T1000 (cell line): Measurements from ENCODE around the gene MYO18B.

Experiments
- DNase-seq: peaks from one replicate; lab custom pipeline; 2025; ENCODE audit warnings: mixed read lengths; lab: John Stamatoyannopoulos, UW

Gene MYO18B

GRCh38 chr22:25749420-25750169, 7.6 kb downstream of the MYO18B start:
- no peak for DNase-seq

DNA sequence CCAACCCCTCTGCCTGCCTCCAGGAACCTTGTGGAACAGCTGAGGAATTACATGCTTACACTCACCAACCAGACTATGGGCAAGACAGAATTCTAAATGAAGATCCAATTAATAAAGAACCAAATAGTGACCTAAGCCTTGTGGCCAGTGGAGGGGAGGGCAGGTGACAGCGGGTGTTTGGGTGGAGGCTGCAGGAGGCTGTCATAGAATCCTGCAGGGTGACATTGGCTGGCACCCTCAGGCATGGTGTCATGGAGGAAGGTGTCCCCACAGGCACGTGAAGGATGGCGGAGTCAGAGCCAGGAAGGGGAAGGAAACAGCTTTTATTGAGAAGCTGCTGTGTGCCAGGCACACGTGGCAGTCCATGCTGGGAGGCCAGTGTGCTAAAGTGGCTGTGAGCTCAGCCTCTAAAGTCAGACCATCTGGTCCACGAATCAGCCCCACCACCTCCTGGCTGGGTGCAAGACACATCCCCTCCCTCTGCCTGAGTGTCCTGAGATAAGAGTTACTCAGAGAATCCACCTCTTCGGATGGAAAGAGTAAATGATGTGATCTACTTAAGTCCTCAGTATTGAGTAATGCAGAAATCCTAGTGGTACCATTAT, 8.7 kb downstream of the MYO18B start:
- DNase-seq, result no peak

- DNase-seq, result no peak
Observed at GRCh38 chr22:25751174-25751581, 9.2 kb downstream of the MYO18B start.

- no peak for DNase-seq
Observed at GRCh38 chr22:25752615-25753214, 10.7 kb downstream of the MYO18B start.

DNA sequence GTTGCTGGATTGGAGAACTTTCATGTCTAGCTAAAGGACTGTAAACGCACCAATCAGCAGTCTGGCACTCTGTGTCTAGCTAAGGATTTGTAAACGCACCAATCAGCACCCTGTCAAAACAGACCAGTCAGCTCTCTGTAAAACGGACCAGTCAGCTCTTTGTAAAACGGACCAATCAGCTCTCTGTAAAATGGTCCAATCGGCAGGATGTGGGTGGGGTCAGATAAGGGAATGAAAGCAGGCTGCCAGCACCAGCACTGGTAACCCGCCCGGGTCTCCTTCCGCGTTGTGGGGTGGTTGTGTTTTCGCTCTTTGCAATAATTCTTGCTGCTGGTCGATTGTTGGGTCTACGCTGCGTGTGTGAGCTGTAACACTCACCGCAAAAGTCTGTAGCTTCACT, 11.3 kb downstream of the MYO18B start:
- no peak for DNase-seq

DNA sequence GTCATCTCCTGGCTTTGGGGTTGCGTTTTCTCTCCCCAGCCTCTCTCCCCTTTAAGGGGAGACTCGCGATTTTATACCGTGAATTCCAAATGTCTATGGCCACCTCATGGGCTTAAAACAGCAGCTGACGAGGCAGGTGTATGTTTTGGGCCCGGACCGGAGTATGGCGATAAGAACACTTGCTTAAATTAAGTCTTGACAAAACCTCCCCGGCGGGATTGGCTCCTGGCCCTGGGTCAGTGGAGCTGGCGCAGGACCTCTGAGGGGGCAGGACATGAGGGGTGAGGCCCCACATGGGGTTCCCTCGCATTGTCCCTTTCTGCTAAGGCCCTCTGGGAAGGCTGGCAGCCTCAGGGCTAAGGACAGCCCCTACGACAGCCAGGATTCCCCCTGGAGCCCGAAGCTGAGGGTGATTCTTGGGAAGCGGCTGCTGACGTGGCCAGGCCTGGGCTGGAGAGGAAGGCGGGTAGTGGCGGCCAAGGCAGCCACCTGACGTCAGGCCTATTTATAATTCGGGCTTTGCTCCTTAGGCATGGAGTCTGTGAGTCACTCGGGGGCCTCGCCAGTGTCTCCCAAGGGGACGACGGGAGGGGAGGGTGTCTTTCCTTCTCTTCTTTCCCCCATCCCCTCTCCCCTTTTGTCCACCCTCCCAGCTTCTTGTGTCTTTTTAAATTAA, 12.7 kb downstream of the MYO18B start:
- DNase-seq, result peak; percentile 54

DNA sequence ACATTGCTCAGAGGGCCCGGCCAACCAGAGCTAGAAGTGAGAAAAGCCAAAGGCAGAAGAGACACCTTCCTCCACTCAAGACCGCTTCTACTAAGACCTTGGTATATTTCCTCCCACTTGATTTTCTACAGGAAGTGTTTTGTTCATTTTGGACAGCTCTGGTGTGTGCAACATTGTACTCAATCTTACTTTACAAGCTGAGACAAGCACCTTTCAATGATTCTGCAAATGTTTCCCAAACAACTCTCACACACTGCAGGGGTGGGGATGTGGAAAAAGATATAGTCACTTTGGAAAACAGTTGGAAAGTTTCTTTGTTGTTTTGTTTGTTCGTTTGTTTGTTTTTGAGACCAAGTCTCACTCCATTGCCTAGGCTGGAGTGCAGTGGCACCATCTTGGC, 15.7 kb downstream of the MYO18B start:
- no peak for DNase-seq

- DNase-seq, result no peak
Observed at GRCh38 chr22:25758316-25758715, 16.3 kb downstream of the MYO18B start.

DNA sequence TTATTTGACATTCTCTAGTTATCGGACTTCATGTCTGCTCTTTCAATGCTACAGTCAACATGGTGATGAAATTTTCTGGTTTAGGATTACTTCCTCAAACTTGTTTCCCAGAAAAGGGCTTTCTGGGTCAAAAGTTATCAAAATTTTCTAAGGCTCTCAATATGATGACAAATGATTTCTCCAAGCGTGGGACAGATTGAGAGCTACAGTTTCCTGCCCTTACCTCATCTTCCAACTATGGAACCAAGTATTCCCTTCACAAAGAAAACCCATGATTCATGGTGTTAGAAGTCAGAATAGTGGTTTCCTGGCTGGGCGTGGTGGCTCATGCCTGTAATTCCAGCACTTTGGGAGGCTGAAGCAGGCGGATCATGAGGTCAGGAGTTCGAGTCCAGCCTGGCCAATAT, 17.8 kb downstream of the MYO18B start:
- no peak for DNase-seq

DNA sequence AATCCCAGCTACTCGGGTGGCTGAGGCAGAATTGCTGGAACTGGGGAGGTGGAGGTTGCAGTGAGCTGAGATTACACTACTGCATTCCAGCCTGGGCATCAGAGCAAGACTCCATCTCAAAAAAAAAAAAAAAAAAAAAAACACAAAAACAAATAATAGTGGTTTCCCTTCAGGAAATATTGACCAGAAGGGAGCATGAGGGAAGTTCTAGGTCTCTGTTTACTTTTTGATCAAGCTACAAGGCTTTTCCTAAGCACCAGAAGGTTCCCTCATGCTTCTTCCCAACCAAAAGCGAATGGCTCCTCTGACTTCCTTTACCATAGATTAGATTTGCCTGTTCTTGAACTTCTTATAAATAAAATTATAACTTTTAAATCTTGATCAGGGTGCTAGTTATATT, 18.3 kb downstream of the MYO18B start:
- no peak for DNase-seq

DNA sequence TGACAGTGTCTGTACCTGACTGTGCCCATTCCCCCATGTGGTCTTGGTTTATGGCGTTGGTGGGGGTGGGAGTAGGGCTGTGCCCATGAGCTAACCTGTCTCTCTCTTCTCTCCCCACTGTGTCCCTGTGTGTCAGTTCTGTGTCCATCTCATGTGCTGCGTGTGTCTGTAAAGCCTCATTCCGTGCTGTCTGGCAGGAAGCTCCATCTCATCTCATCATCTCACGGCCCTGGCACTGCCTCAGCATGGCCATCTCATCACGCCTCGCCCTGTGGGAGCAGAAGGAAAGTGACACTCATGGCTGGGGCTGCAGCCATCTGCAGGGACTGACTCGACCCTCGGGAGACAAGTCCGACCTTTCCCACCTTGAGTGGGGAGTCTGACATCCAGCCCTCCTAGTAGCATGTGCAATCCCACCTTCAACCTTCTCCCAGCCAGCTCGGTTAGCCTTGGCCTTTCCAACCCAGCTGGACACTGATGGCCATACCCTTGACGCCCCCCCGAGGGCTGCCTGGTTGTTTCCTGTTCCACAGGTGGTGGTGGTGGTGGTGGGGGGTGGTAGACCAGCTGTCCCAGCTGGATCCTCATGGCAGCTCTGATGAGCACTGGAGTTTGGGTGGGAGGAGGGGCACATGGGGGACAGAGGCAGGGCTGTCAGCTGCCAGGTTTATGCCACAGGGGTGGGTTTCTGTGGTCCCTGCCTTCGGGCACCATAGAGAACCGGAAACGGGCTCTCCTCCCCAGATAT, 19.0 kb downstream of the MYO18B start:
- no peak for DNase-seq

- DNase-seq, result no peak
Observed at GRCh38 chr22:25762147-25762546, 20.2 kb downstream of the MYO18B start.

DNA sequence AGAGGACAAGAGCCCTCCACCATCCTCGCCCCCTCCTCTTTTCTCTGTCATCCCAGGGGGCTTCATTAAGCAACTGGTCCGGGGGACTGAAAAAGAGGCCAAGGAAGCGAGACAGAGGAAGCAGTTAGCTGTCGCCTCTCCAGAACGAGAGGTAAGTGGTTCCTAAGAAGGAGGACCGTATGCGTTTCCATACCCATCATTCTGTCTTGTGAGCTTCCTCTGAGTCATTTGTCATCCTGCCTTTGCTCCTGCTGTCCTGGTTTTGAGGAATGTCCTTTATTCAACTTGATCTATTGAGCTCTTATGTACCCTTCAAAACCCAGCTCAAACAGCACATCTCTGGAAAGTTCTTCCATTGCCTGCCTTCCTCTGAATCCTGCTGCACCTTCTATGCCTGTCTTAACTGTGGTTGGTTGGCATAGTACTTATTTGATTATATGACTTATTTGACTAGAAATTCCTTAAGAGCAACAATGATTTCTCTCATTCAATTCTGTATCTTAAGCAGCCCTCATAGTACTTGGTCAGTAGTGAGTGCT, 21.3 kb downstream of the MYO18B start:
- no peak for DNase-seq

DNA sequence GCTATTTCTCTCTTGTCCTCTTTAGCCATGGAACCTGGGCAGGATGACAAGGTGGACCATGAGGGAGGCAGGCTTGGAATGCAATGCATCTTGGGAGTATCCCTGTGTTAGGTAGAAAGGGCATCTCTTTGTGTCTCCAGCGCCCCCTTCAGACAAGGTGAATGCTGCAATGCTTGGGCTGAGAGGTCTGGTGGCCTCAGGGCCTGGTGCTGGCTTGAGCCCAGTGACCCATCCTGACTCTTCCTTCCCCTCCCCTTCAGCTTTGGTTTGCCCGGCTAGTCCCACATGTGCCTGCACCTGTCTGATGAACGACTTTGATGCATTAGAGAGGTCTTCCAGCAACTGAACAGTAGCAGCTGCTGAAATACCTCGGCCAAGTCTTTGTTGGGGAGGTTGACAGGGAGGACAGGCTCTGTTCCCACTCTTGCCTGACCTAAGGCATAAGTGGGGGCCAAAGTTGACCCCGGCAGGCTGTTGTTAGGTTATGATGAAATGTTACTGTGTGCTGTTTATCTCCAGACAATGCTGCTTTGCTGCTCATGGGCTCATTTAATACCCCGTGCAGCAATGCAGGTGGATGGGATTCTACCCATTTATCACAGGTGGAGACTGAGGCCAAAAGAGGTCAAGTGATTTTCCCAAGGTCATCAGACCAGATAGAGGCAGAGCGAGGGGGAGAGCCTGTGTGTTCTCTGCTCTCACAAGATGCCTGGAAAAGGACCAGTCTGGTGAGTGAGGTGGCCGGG, 22.5 kb downstream of the MYO18B start:
- DNase-seq, result no peak

GRCh38 chr22:25765016-25765367, 23.0 kb downstream of the MYO18B start:
- DNase-seq, result no peak

- DNase-seq, result no peak
Observed at GRCh38 chr22:25765801-25766200, 23.8 kb downstream of the MYO18B start.

- DNase-seq, result no peak
Observed at GRCh38 chr22:25766418-25766817, 24.4 kb downstream of the MYO18B start.

DNA sequence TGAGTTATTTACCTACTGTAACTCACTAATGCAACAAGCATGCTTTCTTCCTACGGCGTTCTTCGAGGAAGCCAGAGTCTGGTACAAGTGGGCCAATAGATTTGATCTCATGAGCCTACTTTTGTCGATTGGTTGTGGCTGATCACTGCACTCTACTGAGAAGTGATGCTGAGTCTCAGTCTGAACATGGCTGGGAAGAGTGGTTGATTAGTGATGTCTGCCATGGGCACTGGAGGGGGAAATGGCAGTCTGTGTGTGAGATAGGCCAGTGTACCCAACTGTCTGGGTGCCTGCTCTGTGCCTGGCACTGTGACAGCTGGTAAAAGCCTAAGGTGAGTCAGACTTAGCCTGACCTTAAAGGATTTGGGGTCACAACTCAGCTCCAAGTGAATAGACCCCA, 28.3 kb downstream of the MYO18B start:
- DNase-seq, result no peak

DNA sequence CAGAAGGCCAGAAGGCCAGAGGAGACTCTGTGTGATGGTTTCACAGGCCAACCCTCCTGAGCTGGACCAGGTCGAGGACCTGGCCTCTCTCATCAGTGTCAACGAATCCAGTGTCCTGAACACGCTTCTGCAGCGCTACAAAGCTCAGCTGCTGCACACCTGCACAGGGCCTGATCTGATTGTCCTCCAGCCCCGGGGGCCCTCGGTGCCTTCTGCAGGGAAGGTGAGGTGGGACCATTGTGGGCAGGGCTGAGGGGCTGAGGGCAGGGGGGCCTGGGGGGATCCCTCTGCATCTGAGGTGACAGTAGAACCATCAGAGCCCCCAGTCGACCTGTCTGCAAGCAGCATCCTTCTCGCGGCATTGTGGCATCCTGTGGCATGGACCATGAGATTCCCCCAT, 30.3 kb downstream of the MYO18B start:
- DNase-seq, result no peak

GRCh38 chr22:25774575-25775026, 32.6 kb downstream of the MYO18B start:
- no peak for DNase-seq

GRCh38 chr22:25775531-25775930, 33.5 kb downstream of the MYO18B start:
- no peak for DNase-seq
